ENCODE data around the gene COPG2.
"Not testable (repeated sequence)": the region's sequence is repeated elsewhere in the genome, so short reads cannot be mapped to it uniquely, and the experiment has no call there.

- TF ChIP-seq POLR2A (IDR thresholded peaks at IDR 0.05; ENCODE audit: low read depth, low read length); CTCF (conservative IDR thresholded peaks at IDR 0.05; ENCODE audit: low read depth, low read length); SMC3 (IDR thresholded peaks at IDR 0.05; ENCODE audit: low read depth, low read length); RAD21 (IDR thresholded peaks at IDR 0.05; ENCODE audit: low read length): not testable (repeated sequence)
- TF ChIP-seq, protein P1, sequence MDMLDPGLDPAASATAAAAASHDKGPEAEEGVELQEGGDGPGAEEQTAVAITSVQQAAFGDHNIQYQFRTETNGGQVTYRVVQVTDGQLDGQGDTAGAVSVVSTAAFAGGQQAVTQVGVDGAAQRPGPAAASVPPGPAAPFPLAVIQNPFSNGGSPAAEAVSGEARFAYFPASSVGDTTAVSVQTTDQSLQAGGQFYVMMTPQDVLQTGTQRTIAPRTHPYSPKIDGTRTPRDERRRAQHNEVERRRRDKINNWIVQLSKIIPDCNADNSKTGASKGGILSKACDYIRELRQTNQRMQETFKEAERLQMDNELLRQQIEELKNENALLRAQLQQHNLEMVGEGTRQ (IDR thresholded peaks at IDR 0.05; ENCODE audit: low read depth, low read length), result not testable (repeated sequence)
Measured at GRCh38 chr7:130542297-130542696, 126.3 kb downstream of the COPG2 start.
